DND-41 (cell line): ENCODE data around the gene MBD3L5.
"Not testable (repeated sequence)": the region's sequence is repeated elsewhere in the genome, so short reads cannot be mapped to it uniquely, and the experiment has no call there.

Experiments used
- ATAC-seq: fragments of 200-7000 bp; cut with Tn5 transposase; 3 replicates; pipeline ENCODE4 v1.9.1; 2021; ENCODE audit warnings: low read depth; ENCODE audit not compliant: insufficient read depth
- DNase-seq: peaks from one replicate; pipeline ENCODE4 v3.0.0-alpha.2; 2020
- H2AFZ ChIP-seq: 2 replicates; pipeline ENCODE4 v1.6.0; 2012; ENCODE audit warnings: low read depth, low read length
- H3K27ac ChIP-seq: 2 replicates; pipeline ENCODE4 v1.5.1; 2012; ENCODE audit warnings: low read length, inconsistent platforms
- H3K27me3 ChIP-seq: fragments of 200-600 bp; sonication (generic); 2 replicates; pipeline ENCODE4 v1.6.0; 2012; ENCODE audit warnings: low read length, mild to moderate bottlenecking, inconsistent platforms; ENCODE audit not compliant: insufficient read depth, poor library complexity
- H3K36me3 ChIP-seq: 2 replicates; pipeline ENCODE4 v1.5.1; 2012; ENCODE audit warnings: low read length, inconsistent platforms; ENCODE audit not compliant: insufficient read depth
- H3K4me1 ChIP-seq: 2 replicates; pipeline ENCODE4 v1.5.1; 2012; ENCODE audit warnings: mild to moderate bottlenecking, low read length; ENCODE audit not compliant: insufficient read depth
- H3K4me2 ChIP-seq: 2 replicates; pipeline ENCODE4 v1.6.0; 2012; ENCODE audit warnings: mild to moderate bottlenecking, moderate library complexity, low read length, inconsistent platforms; ENCODE audit not compliant: insufficient read depth
- H3K4me3 ChIP-seq, 2 experiments: fragments of 200-600 bp in 1 of 2; shearing (Covaris generic) in 1 of 2; 2 replicates each; pipeline ENCODE4 v1.5.1; 2012 to 2016; ENCODE audit warnings: inconsistent platforms in 2 of 2, low read length in 2 of 2, mild to moderate bottlenecking in 2 of 2, low read depth in 1 of 2, moderate library complexity in 1 of 2
- H3K79me2 ChIP-seq: 2 replicates; pipeline ENCODE4 v1.6.0; 2012; ENCODE audit warnings: low read length, inconsistent platforms; ENCODE audit not compliant: insufficient read depth
- H3K9ac ChIP-seq: 2 replicates; pipeline ENCODE4 v1.6.0; 2012; ENCODE audit warnings: low read depth, mild to moderate bottlenecking, inconsistent platforms, low read length, moderate library complexity
- H3K9me3 ChIP-seq: 2 replicates; pipeline ENCODE4 v1.5.1; 2012; ENCODE audit warnings: low read length, moderate library complexity, mild to moderate bottlenecking, inconsistent platforms; ENCODE audit not compliant: insufficient read depth, severe bottlenecking
- H4K20me1 ChIP-seq: 2 replicates; pipeline ENCODE4 v1.6.0; 2012; ENCODE audit warnings: low read length; ENCODE audit not compliant: insufficient read depth
- EZH2 ChIP-seq: IDR thresholded peaks from 3 replicates; pipeline ENCODE4 v1.6.1; 2012; ENCODE audit warnings: borderline replicate concordance, low read depth, mild to moderate bottlenecking, moderate library complexity, low read length, inconsistent platforms; ENCODE audit not compliant: severe bottlenecking
- TF ChIP-seq, protein P1 (sequence below): IDR thresholded peaks from 2 replicates; pipeline ENCODE4 v1.5.1; 2012; ENCODE audit warnings: borderline replicate concordance, low read length, moderate library complexity, mild to moderate bottlenecking; ENCODE audit not compliant: poor library complexity, severe bottlenecking; ENCODE audit errors: extremely low read depth

Gene MBD3L5

DNA sequence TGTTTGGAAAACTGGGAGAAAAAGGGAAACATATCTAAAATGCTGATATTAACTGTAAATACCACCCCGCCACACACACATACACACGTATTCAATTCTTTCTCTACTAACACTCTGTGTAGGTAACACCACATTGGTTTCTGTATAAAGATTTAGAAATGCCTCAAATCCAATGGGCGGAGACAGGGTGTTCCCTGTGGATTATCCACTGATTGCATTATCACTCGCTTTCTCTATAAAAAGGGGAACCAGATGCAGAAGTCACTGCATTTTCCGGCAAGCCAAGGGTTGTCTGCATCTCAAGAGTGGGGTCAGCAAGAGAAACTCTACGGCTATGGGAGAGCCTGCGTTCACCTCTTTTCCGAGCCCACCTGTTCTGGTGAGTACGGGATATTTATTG, at the start of gene MBD3L5:
MBD3L5 (plus strand) TSS at position 301 of the 400 bp plus-strand sequence; CDS start at position 335, 34 bp downstream.
- DNase-seq, H4K20me1 ChIP-seq, H3K27ac ChIP-seq, H3K9me3 ChIP-seq, H2AFZ ChIP-seq, H3K27me3 ChIP-seq, ATAC-seq, H3K36me3 ChIP-seq, H3K4me2 ChIP-seq, H3K9ac ChIP-seq, H3K4me1 ChIP-seq, H3K4me3 ChIP-seq, H3K79me2 ChIP-seq: not testable (repeated sequence)

- no peaks in the 10 kb centered on the region for H3K27me3 ChIP-seq
- no peaks in the 10 kb centered on the region for H3K79me2 ChIP-seq
- no peak overlapping the region for H3K4me2 ChIP-seq
- H4K20me1 ChIP-seq, result no peaks in the 10 kb centered on the region
- no peaks in the 10 kb centered on the region for H3K4me1 ChIP-seq
- H2AFZ ChIP-seq, result no peak overlapping the region
- DNase-seq (no peak), ATAC-seq (no peak)
- H3K27ac ChIP-seq, result no peak overlapping the region
- H3K9ac ChIP-seq, result no peak overlapping the region
- peaks cover 18% of the 10 kb centered on the region for H3K9me3 ChIP-seq
- no peak for TF ChIP-seq EZH2
- TF ChIP-seq, protein P1, sequence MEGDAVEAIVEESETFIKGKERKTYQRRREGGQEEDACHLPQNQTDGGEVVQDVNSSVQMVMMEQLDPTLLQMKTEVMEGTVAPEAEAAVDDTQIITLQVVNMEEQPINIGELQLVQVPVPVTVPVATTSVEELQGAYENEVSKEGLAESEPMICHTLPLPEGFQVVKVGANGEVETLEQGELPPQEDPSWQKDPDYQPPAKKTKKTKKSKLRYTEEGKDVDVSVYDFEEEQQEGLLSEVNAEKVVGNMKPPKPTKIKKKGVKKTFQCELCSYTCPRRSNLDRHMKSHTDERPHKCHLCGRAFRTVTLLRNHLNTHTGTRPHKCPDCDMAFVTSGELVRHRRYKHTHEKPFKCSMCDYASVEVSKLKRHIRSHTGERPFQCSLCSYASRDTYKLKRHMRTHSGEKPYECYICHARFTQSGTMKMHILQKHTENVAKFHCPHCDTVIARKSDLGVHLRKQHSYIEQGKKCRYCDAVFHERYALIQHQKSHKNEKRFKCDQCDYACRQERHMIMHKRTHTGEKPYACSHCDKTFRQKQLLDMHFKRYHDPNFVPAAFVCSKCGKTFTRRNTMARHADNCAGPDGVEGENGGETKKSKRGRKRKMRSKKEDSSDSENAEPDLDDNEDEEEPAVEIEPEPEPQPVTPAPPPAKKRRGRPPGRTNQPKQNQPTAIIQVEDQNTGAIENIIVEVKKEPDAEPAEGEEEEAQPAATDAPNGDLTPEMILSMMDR, result no peak
- no peak overlapping the region for H3K4me3 ChIP-seq
- H3K36me3 ChIP-seq, result no peaks in the 10 kb centered on the region
Measured at GRCh38 chr19:6983448-6983847, 46.9 kb upstream of the MBD3L5 start.

GRCh38 chr19:6987850-6988249, 42.5 kb upstream of the MBD3L5 start:
- H3K36me3 ChIP-seq, result no peaks in the 10 kb centered on the region
- no peak for TF ChIP-seq EZH2
- TF ChIP-seq, protein P1, result no peak
- no peak overlapping the region for H3K4me2 ChIP-seq
- ATAC-seq, result no peak
- no peak for DNase-seq
- H3K79me2 ChIP-seq, result no peaks in the 10 kb centered on the region
- no peak overlapping the region for H3K27ac ChIP-seq
- H2AFZ ChIP-seq, result no peak overlapping the region
- H3K4me1 ChIP-seq, result no peaks in the 10 kb centered on the region
- no peaks in the 10 kb centered on the region for H3K27me3 ChIP-seq
- H3K4me3 ChIP-seq, result no peak overlapping the region
- peaks cover 18% of the 10 kb centered on the region for H3K9me3 ChIP-seq
- H4K20me1 ChIP-seq, result no peaks in the 10 kb centered on the region
- H3K9ac ChIP-seq, result no peak overlapping the region

- no peak overlapping the region for H3K27ac ChIP-seq
- H3K79me2 ChIP-seq, result no peaks in the 10 kb centered on the region
- no peak overlapping the region for H3K9ac ChIP-seq
- H2AFZ ChIP-seq, result no peak overlapping the region
- H3K4me3 ChIP-seq, result no peak overlapping the region
- no peaks in the 10 kb centered on the region for H3K4me1 ChIP-seq
- H3K36me3 ChIP-seq, result no peaks in the 10 kb centered on the region
- H3K27me3 ChIP-seq, result no peaks in the 10 kb centered on the region
- H4K20me1 ChIP-seq, result no peaks in the 10 kb centered on the region
- peaks cover 15% of the 10 kb centered on the region for H3K9me3 ChIP-seq
- ATAC-seq (no peak), DNase-seq (no peak)
- H3K4me2 ChIP-seq, result no peak overlapping the region
- TF ChIP-seq EZH2, result no peak
- TF ChIP-seq, protein P1, result no peak
Measured at GRCh38 chr19:6988257-6988656, 42.1 kb upstream of the MBD3L5 start.
